Hepatocyte (in vitro differentiated cells): ENCODE data around the gene MASP1. TPM values are rescaled to one million over a fixed set of nuclear protein-coding genes. Genes with fewer than 3 reads are reported as not detected.
"Not testable (repeated sequence)": the region's sequence is repeated elsewhere in the genome, so short reads cannot be mapped to it uniquely, and the experiment has no call there.

Source experiments
- DNase-seq: peaks from one replicate; pipeline ENCODE4 v3.0.0-alpha.2; 2016; ENCODE audit warnings: low spot score
- H2AFZ ChIP-seq: fragments of 200-600 bp; sonication (generic); 2 replicates; pipeline ENCODE4 v1.6.0; 2016; ENCODE audit warnings: antibody characterized with exemption, mild to moderate bottlenecking
- H3K27ac ChIP-seq: fragments of 200-600 bp; sonication (generic); 2 replicates; pipeline ENCODE4 v1.5.1; 2016; ENCODE audit warnings: mild to moderate bottlenecking
- H3K27me3 ChIP-seq: fragments of 200-600 bp; sonication (generic); 2 replicates; pipeline ENCODE4 v1.6.1; 2016
- H3K36me3 ChIP-seq: fragments of 200-600 bp; sonication (generic); replicated peaks from 2 replicates; pipeline ENCODE4 v1.5.1; 2016; ENCODE audit warnings: low read depth; ENCODE audit not compliant: insufficient read depth
- H3K4me1 ChIP-seq: fragments of 200-600 bp; sonication (generic); 2 replicates; pipeline ENCODE4 v1.5.1; 2016; ENCODE audit warnings: mild to moderate bottlenecking, moderate library complexity; ENCODE audit not compliant: insufficient read depth
- H3K4me2 ChIP-seq: fragments of 200-600 bp; sonication (generic); 2 replicates; pipeline ENCODE4 v1.6.0; 2016
- H3K4me3 ChIP-seq: fragments of 200-600 bp; sonication (generic); 2 replicates; pipeline ENCODE4 v1.5.1; 2016; ENCODE audit warnings: mild to moderate bottlenecking
- H3K79me2 ChIP-seq: fragments of 200-600 bp; sonication (generic); 2 replicates; pipeline ENCODE4 v1.6.0; 2017; ENCODE audit warnings: mild to moderate bottlenecking
- H3K9me2 ChIP-seq: fragments of 200-600 bp; sonication (generic); replicated peaks from 2 replicates; pipeline ENCODE4 v1.6.0; 2017; ENCODE audit warnings: mild to moderate bottlenecking; ENCODE audit not compliant: insufficient read depth
- H3K9me3 ChIP-seq: fragments of 200-600 bp; sonication (generic); 2 replicates; pipeline ENCODE4 v1.5.1; 2016; ENCODE audit warnings: low read depth, mild to moderate bottlenecking
- H4K20me1 ChIP-seq: fragments of 200-600 bp; sonication (generic); 2 replicates; pipeline ENCODE4 v1.6.0; 2016; ENCODE audit warnings: mild to moderate bottlenecking; ENCODE audit not compliant: insufficient read depth, poor library complexity, severe bottlenecking
- EZH2 ChIP-seq: fragments of 200-600 bp; sonication (generic); IDR thresholded peaks from 2 replicates; pipeline ENCODE4 v1.6.1; 2016; ENCODE audit warnings: antibody characterized with exemption, mild to moderate bottlenecking, borderline replicate concordance
- EZH2phosphoT487 ChIP-seq: fragments of 200-600 bp; sonication (generic); IDR thresholded peaks from one replicate; pipeline ENCODE4 v1.6.1; 2018; ENCODE audit warnings: antibody characterized with exemption, mild to moderate bottlenecking, low read depth, moderate library complexity; ENCODE audit not compliant: unreplicated experiment, severe bottlenecking
- WGBS: methylation state at CpG from one replicate; pipeline ENCODE4 v1.1.6; 2016; ENCODE audit warnings: low lambda C conversion rate; ENCODE audit errors: missing lambda C conversion rate; 5-methylcytosine and 5-hydroxymethylcytosine counted together
- polyA plus RNA-seq: library from polyadenylated mRNA; unstranded; fragments of >200 nt; fragmentation: Nextera tagmentation; extraction: Ambion mirVana; gene quantifications from 2 replicates; pipeline ENCODE4 v1.2.1, GENCODE V29; 2016
- total RNA-seq: library from RNA; depleted of rRNA; stranded (reverse); fragments of >200 nt; gene quantifications from 2 replicates; pipeline ENCODE4 v1.2.3, GENCODE V29; 2014
- TF ChIP-seq, protein P1 (sequence below): fragments of 200-600 bp; sonication (generic); IDR thresholded peaks from 2 replicates; pipeline ENCODE4 v1.5.1; 2016; ENCODE audit warnings: antibody characterized with exemption, mild to moderate bottlenecking; ENCODE audit not compliant: poor library complexity

MASP1 gene
- total and polyA plus RNA-seq, 2 experiments from 2014 or later = 23.3 to 29.0 TPM

DNA sequence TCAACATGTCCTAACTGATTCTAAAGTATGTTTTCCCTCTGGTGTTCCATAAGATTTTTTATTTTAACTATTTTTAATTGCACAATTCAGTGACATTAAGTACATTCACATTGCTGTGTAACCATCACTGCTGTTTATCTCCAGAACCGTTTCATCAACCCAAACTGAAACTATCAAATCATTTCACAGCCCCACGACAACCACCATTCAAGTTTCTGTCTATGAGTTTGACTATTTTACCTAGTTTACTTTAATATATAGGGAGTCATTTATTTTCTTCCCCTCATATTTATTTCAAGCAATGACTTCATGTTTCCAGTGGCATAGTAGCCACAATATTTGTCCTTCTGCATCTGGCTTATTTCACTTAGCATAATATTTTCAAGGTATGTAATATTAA lies 85.9 kb downstream of the MASP1 start:
- Histone ChIP-seq H4K20me1 (no peaks in the 10 kb centered on the region), H3K4me1 (peaks cover 16% of the 10 kb centered on the region), H3K36me3 (no peaks in the 10 kb centered on the region), H3K79me2 (no peaks in the 10 kb centered on the region), H3K27me3 (no peaks in the 10 kb centered on the region), H3K4me3 (no peak overlapping the region), H3K27ac (no peak overlapping the region), H2AFZ (no peak overlapping the region), H3K9me3 (no peaks in the 10 kb centered on the region), H3K9me2 (no peaks in the 10 kb centered on the region), H3K4me2 (no peak overlapping the region)
- TF ChIP-seq EZH2 = no peak
- no peak for TF ChIP-seq EZH2phosphoT487
- TF ChIP-seq, protein P1, sequence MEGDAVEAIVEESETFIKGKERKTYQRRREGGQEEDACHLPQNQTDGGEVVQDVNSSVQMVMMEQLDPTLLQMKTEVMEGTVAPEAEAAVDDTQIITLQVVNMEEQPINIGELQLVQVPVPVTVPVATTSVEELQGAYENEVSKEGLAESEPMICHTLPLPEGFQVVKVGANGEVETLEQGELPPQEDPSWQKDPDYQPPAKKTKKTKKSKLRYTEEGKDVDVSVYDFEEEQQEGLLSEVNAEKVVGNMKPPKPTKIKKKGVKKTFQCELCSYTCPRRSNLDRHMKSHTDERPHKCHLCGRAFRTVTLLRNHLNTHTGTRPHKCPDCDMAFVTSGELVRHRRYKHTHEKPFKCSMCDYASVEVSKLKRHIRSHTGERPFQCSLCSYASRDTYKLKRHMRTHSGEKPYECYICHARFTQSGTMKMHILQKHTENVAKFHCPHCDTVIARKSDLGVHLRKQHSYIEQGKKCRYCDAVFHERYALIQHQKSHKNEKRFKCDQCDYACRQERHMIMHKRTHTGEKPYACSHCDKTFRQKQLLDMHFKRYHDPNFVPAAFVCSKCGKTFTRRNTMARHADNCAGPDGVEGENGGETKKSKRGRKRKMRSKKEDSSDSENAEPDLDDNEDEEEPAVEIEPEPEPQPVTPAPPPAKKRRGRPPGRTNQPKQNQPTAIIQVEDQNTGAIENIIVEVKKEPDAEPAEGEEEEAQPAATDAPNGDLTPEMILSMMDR = no peak
- WGBS = 86% methylated on average over 2 of the region's 2 CpGs
- DNase-seq = no peak

DNA sequence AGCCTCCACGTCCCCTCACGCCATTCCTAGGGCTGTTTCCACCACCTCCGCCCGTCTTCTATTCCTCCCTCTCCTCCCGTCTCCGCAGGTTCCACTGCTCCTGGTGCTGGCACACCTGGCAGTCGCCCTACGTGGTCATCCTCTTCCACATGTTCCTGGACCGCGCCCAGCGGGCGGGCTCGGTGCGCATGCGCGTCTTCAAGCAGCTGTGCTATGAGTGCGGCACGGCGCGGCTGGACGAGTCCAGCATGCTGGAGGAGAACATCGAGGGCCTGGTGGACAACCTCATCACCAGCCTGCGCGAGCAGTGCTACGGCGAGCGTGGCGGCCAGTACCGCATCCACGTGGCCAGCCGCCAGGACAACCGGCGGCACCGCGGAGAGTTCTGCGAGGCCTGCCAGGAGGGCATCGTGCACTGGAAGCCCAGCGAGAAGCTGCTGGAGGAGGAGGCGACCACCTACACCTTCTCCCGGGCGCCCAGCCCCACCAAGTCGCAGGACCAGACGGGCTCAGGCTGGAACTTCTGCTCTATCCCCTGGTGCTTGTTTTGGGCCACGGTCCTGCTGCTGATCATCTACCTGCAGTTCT lies 92.0 kb downstream of the MASP1 start:
- not testable (repeated sequence) for H3K9me3 ChIP-seq, H3K27ac ChIP-seq, DNase-seq, H2AFZ ChIP-seq, H3K4me2 ChIP-seq, H3K9me2 ChIP-seq, H4K20me1 ChIP-seq, H3K4me3 ChIP-seq, H3K36me3 ChIP-seq, H3K27me3 ChIP-seq, H3K4me1 ChIP-seq, H3K79me2 ChIP-seq
- WGBS = 98% methylated on average over 39 of the region's 44 CpGs

DNA sequence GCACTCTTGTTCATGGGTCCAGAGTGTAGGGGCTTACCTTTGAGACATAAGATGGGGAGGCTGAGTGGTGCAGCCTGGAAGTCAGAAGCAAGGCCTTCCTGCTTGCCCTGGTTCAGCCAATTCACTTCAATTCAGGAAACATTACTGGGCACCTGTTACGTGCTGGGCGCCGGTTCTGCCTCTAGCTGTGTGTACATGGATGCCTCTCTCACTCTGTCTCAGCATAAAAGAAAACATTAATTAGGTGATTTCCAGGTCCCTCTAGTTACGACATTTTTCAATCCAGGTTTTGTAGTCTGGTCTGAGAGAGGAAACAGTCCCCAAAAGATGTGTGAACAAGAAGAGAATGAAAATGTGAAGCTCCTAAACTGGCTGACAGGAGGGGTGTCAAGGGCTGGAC lies 93.0 kb downstream of the MASP1 start:
- Histone ChIP-seq H3K27me3 (no peaks in the 10 kb centered on the region), H3K9me3 (no peaks in the 10 kb centered on the region), H3K27ac (no peak overlapping the region), H3K4me2 (no peak overlapping the region), H3K36me3 (no peaks in the 10 kb centered on the region), H3K79me2 (no peaks in the 10 kb centered on the region), H3K4me3 (no peak overlapping the region), H4K20me1 (no peaks in the 10 kb centered on the region), H3K9me2 (no peaks in the 10 kb centered on the region), H2AFZ (no peak overlapping the region), H3K4me1 (no peaks in the 10 kb centered on the region)
- TF ChIP-seq, protein P1 = no peak
- TF ChIP-seq EZH2phosphoT487 (no peak), EZH2 (no peak)
- no peak for DNase-seq
- WGBS = 93% methylated on average over 4 of the region's 4 CpGs

DNA sequence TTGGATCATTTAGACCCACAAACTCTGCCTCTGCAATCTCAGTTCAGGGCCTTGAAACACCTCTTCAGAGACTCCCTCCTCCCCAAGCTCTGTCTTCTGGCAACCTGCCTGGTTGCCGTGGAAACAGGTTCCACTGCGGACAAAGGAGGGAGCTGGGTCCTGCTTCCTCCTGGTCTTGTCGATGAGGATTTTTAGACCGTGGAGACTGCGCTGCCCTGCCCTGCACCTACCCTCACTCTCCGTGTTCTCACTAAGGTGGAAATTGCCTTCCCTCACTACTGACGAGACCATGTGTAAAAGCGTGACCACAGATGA lies 94.2 kb downstream of the MASP1 start, which contains the start of gene RTP1:
Gene RTP1 (plus strand): TSS at position 152 of the 315 bp plus-strand sequence. CDS start 30 bp downstream, at position 182.
- TF ChIP-seq, protein P1 = no peak
- no peak for TF ChIP-seq EZH2
- no peak for TF ChIP-seq EZH2phosphoT487
- H3K4me1 ChIP-seq = no peaks in the 10 kb centered on the region
- H3K79me2 ChIP-seq = no peaks in the 10 kb centered on the region
- no peaks in the 10 kb centered on the region for H3K9me2 ChIP-seq
- H3K9me3 ChIP-seq = no peaks in the 10 kb centered on the region
- no peak within 1 kb of the TSS for H3K27ac ChIP-seq
- no peaks in the 10 kb centered on the region for H3K27me3 ChIP-seq
- DNase-seq = no peak
- H4K20me1 ChIP-seq = no peaks in the 10 kb centered on the region
- no peak within 1 kb of the TSS for H2AFZ ChIP-seq
- WGBS = 88% methylated on average over 8 of the region's 8 CpGs
- no peak within 1 kb of the TSS for H3K4me3 ChIP-seq
- no peaks in the 10 kb centered on the region for H3K36me3 ChIP-seq
- H3K4me2 ChIP-seq = no peak within 1 kb of the TSS
